ENCODE results near the gene RAP1A. TPM values are rescaled to one million over a fixed set of nuclear protein-coding genes. Genes with fewer than 3 reads are reported as not detected.

RAP1A gene
- total and polyA plus RNA-seq, 2 donors (not counting 3 experiments of a cell fraction or from before 2014, with no cell fraction given), result 17.8 to 56.4 TPM

- dilution Hi-C loops (cut with MboI; ENCODE audit: extremely low pct_ligation_motif_present, low sequenced_read_pairs), result no loop called here
- no peak overlapping the region for H3K4me3 ChIP-seq (replicated peaks in 1 of 3; ENCODE audit: insufficient read depth in 1 of 3, low read depth in 1 of 3, low read length in 3 of 3)
- no peaks in the 10 kb centered on the region for H3K4me1 ChIP-seq (ENCODE audit: control insufficient read depth, extremely low read depth, insufficient read depth, low read length)
- no peaks in the 10 kb centered on the region for H3K27me3 ChIP-seq (ENCODE audit: control insufficient read depth in 2 of 2, insufficient read depth in 2 of 2, low read length in 2 of 2)
- no peak overlapping the region for H3K27ac ChIP-seq (ENCODE audit: insufficient read depth, low read depth, low read length)
- H3K36me3 ChIP-seq (ENCODE audit: control insufficient read depth in 2 of 2, extremely low read depth in 1 of 2, insufficient read depth in 2 of 2, low read length in 2 of 2), result no peaks in the 10 kb centered on the region
- no peak overlapping the region for H3K9ac ChIP-seq (replicated peaks; ENCODE audit: extremely low read depth, insufficient read depth, low read length)
- BruUV-seq (replicated peaks), result no TSS peak
- FAIRE-seq (no peak), DNase-seq (ENCODE audit: low read depth, low spot score) (no peak)
- no peaks in the 10 kb centered on the region for H3K9me1 ChIP-seq (replicated peaks; ENCODE audit: control insufficient read depth, extremely low read depth, insufficient read depth, low read length)
- POLR2A ChIA-PET, result no interaction called here
- no peak overlapping the region for H3K4me2 ChIP-seq (ENCODE audit: insufficient read depth, low read length)
- no peaks in the 10 kb centered on the region for H3K9me3 ChIP-seq (replicated peaks; ENCODE audit: control insufficient read depth, insufficient read depth, low read length)
- peaks cover 59% of the 10 kb centered on the region for H3K79me2 ChIP-seq (ENCODE audit: control insufficient read depth, insufficient read depth, low read length)
- H4K20me1 ChIP-seq (replicated peaks; ENCODE audit: control insufficient read depth, extremely low read depth, insufficient read depth, low read length), result peaks cover 10% of the 10 kb centered on the region
- TF ChIP-seq MAX (IDR thresholded peaks at IDR 0.05; ENCODE audit: insufficient read depth, insufficient read length), result no peak
- no peak for TF ChIP-seq FOS (IDR thresholded peaks at IDR 0.05; ENCODE audit: borderline replicate concordance, insufficient read depth, low read length)
- no peak for TF ChIP-seq MYC (IDR thresholded peaks at IDR 0.05; ENCODE audit: low read depth, low read length)
- no peak for TF ChIP-seq POLR2AphosphoS5 (IDR thresholded peaks at IDR 0.05; ENCODE audit: insufficient read depth, low read depth, low read length)
- no peak for TF ChIP-seq JUN (IDR thresholded peaks at IDR 0.05; ENCODE audit: borderline replicate concordance, insufficient read depth, insufficient read length, low read depth)
- TF ChIP-seq GATA2 (IDR thresholded peaks at IDR 0.05; ENCODE audit: insufficient read depth, insufficient read length, low read depth, low read length), result no peak
- TF ChIP-seq POLR2A (IDR thresholded peaks at IDR 0.05; ENCODE audit: low read depth, low read length), result no peak
- TF ChIP-seq, protein P1, sequence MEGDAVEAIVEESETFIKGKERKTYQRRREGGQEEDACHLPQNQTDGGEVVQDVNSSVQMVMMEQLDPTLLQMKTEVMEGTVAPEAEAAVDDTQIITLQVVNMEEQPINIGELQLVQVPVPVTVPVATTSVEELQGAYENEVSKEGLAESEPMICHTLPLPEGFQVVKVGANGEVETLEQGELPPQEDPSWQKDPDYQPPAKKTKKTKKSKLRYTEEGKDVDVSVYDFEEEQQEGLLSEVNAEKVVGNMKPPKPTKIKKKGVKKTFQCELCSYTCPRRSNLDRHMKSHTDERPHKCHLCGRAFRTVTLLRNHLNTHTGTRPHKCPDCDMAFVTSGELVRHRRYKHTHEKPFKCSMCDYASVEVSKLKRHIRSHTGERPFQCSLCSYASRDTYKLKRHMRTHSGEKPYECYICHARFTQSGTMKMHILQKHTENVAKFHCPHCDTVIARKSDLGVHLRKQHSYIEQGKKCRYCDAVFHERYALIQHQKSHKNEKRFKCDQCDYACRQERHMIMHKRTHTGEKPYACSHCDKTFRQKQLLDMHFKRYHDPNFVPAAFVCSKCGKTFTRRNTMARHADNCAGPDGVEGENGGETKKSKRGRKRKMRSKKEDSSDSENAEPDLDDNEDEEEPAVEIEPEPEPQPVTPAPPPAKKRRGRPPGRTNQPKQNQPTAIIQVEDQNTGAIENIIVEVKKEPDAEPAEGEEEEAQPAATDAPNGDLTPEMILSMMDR (IDR thresholded peaks at IDR 0.05; ENCODE audit: extremely low read depth in 1 of 2, insufficient read depth in 1 of 2, low read depth in 1 of 2, low read length in 2 of 2), result no peak
- TF ChIP-seq EZH2 (IDR thresholded peaks at IDR 0.05; ENCODE audit: borderline replicate concordance, low read depth, low read length, severe bottlenecking), result no peak
- no peak overlapping the region for H2AFZ ChIP-seq (ENCODE audit: low read depth, low read length)
- intact Hi-C loops (cut with micrococcal nuclease), result no loop called here
- CTCF ChIA-PET, result interaction anchor here (0.6 to 2.4 kb wide), 4 partner anchors 16 to 141 kb away, joined by 3 to 12 read pairs (median 4); no protein-coding TSS in a partner anchor
Measured at GRCh38 chr1:111648806-111649205, 29.2 kb downstream of the RAP1A start.
